T1000 (cell line): ENCODE data around the gene PRSS56.
"Not testable (repeated sequence)": the region's sequence is repeated elsewhere in the genome, so short reads cannot be mapped to it uniquely, and the experiment has no call there.

Source experiments
- DNase-seq: peaks from one replicate; lab custom pipeline; 2025; ENCODE audit warnings: mixed read lengths; lab: John Stamatoyannopoulos, UW

PRSS56 gene

GRCh38 chr2:232525791-232526371, 5.7 kb downstream of the PRSS56 start, which contains the start of gene CHRND:
Gene CHRND, plus strand, starts transcription at chr2:232526160. Its CDS starts 56 bp downstream, at chr2:232526216.
- DNase-seq = no peak

GRCh38 chr2:232526372-232526941, 6.3 kb downstream of the PRSS56 start:
- no peak for DNase-seq

- DNase-seq = no peak
These were observed 7.8 kb downstream of the PRSS56 start for GRCh38 chr2:232527905-232528470.

- DNase-seq = no peak
These were observed 8.7 kb downstream of the PRSS56 start for GRCh38 chr2:232528746-232529460.

- no peak for DNase-seq
These were observed 9.8 kb downstream of the PRSS56 start for GRCh38 chr2:232529806-232530547.

GRCh38 chr2:232530626-232531260, 10.6 kb downstream of the PRSS56 start:
- no peak for DNase-seq

- DNase-seq = no peak
These were observed 12.2 kb downstream of the PRSS56 start for GRCh38 chr2:232532419-232532818.

- DNase-seq = not testable (repeated sequence)
These were observed 12.6 kb downstream of the PRSS56 start for GRCh38 chr2:232532821-232533220.

GRCh38 chr2:232533944-232534710, 13.9 kb downstream of the PRSS56 start:
- no peak for DNase-seq

GRCh38 chr2:232534940-232535651, 14.9 kb downstream of the PRSS56 start:
- no peak for DNase-seq

GRCh38 chr2:232535761-232536530, 15.8 kb downstream of the PRSS56 start:
- DNase-seq = no peak

- no peak for DNase-seq
These were observed 16.9 kb downstream of the PRSS56 start for GRCh38 chr2:232537079-232537478.

GRCh38 chr2:232537499-232537898, 17.3 kb downstream of the PRSS56 start:
- DNase-seq = no peak

- no peak for DNase-seq
These were observed 18.5 kb downstream of the PRSS56 start for GRCh38 chr2:232538671-232539070.

- DNase-seq = no peak
These were observed 19.4 kb downstream of the PRSS56 start, which contains the start of gene CHRNG for GRCh38 chr2:232539298-232540231. Gene CHRNG, plus strand, starts transcription at chr2:232539692. Its CDS starts 56 bp downstream, at chr2:232539748.

- DNase-seq = no peak
These were observed 20.4 kb downstream of the PRSS56 start for GRCh38 chr2:232540441-232541041.

- no peak for DNase-seq
These were observed 21.2 kb downstream of the PRSS56 start for GRCh38 chr2:232541195-232541960.
